NCI-H1694 treated with DMSO at 0.1 percent for 48 hours (cell line): ENCODE data around the gene TUBB4B.

Experiments
- DNase-seq: peaks from one replicate; lab custom pipeline; 2025; lab: John Stamatoyannopoulos, UW

Gene TUBB4B

DNA sequence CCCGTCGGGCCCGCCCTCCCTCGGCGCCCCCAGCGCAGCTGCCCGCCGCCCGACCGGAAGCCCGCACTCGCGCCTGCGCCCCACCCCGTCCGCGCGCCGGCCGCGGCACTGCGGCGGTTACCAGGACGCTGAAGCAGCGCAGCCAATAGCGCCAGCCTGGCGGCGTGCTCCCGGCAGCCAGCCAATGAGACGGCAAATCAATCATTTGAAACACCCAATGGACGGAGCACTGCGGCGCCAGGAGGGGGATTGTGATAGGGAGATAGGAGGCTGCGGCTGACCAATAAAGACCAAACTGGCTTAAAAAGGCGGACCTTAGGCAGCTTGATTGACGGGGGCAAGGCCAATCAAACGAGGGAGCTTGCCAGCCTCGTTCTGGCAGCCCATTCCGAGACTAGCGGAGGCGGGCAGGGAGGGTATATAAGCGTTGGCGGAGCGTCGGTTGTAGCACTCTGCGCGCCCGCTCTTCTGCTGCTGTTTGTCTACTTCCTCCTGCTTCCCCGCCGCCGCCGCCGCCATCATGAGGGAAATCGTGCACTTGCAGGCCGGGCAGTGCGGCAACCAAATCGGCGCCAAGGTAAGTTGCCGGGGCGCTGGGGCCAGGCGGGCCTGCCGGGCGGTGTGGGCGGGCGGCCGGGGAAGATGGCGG lies at the start of gene TUBB4B:
TSS of gene TUBB4B (plus strand) at position 447 of the 649 bp plus-strand sequence. CDS start at position 521, 74 bp downstream.
- DNase-seq: peak; percentile 99

DNA sequence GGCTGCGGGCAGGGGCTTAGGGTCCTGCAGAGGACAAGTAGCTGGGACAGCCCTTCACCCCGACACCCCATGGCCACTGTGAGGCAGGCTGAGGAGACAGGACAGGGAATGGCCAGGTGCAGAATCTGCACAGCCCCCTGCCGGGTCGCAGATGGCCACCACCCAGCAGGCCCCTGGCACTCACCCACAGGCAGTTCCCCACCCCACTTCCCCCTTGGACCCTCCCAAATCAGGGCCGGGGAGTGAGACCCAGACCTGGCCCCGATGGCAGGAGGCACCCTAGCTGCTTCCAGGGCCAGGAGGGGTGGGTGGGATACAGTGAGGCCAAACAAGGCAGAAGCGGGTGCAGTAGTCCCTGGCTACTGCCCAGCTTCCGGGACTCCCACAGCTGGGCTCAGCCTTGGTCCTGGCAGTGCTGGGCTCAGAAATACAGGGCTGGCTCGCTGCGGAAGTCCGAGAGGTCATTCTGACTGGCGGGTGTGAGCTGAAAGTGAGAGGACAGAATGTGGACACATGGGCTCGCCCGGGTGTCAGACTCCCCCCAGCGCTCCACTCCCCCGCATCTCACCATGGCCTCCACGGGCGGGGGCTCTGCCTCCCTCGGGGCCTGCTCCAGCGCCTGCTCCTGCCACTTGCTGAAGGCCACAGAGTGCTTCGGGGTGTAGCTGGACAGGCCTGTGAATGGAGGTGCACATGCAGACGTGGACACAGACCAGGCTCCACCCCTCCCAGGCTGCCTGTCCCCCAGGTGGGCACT lies 49.2 kb upstream of the TUBB4B start:
- no peak for DNase-seq

DNA sequence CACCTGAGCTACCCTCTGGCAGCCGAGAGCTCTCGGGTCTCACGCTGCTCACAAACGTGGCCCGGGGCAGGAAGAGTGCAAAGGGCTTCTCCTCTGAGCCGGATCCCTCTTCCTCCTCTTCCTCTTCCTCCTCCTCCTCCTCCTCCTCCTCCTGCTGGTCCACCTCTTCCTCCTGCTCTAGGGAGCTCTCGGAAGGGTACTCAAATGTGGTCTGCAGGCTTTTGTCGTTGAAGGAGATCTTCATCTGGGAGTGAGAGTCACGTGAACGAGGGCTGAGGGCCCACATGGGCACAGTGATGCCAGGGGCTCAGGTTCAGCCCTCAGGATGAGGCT lies 48.7 kb upstream of the TUBB4B start:
- no peak for DNase-seq

DNA sequence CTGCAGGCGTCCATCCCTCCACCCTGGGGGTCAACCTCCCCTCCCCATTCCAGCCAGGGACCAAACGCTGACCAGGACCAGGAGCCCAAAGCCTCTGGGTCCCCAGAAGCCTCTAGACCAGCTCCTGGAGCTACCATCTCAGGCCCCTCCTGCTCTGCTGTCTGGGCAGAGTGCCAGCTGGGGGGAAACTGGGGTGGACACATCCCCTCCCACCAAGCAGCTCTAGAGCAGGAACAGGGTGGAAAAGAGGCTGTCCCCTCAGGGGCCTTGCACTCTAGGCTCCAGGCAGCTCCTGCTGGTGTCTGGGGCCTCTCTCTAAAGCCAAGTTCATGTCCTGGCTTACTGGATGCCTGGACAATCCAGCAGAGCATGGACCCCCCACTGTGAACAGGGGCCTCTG lies 48.2 kb upstream of the TUBB4B start:
- no peak for DNase-seq

DNA sequence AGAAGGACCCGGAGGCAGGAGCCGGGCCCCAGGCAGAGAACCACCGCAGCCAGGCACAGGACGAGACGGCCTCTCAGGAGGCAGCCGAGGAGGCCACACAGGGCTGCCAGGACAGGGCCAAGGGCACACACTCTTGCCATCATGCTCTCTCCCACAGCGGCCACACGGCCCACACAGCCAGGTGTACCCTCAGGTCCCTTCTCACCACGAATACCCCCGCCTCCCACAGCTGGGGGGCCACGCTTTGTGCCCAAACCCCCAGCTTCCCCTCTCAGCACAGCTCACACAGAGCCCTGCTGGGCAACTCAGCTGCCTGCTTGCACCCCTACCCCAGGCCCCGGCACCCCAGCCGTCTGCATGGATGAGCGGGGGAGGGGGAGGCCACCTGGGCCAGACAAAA lies 47.3 kb upstream of the TUBB4B start:
- DNase-seq: no peak

DNA sequence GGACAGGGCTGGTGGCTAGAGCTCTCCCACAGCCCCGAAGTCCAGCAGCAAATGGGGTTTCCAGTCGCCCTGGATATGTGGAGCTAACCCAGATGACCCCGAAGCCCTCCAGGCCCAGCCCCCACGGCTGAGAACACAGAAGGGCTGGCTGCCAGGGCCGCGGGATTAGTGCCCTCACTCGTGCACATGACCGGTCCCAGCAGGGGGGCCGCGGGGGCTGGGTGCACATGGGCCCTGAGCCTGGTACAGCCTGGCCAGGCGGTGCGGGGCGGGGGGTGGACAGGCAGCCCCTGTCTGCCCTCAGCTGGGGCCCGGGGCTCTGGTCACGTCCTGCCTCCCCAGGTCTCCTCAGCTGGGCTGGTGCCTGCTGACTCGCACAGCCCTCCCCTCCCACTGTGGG lies 46.7 kb upstream of the TUBB4B start:
- DNase-seq: no peak

DNA sequence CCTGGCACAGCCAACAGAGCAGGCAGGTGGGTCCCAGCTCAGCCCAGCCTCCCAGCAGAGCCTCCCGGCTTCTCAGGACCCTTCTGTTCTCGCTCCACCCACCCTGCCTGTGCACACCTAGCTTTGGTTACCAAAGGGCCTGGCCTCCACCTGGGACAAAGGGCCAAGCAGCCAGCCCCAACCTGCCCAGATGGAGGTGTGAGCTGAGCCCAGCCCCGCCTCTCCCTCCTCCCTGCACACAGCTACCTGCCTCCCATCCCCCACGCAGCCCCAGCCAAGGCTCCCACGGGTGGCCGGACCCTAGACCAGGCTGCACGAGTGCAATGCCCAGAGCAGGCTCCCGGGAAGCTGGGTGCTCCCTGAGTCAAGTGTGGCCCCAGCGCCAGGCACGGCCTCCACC lies 46.2 kb upstream of the TUBB4B start:
- DNase-seq: no peak

DNA sequence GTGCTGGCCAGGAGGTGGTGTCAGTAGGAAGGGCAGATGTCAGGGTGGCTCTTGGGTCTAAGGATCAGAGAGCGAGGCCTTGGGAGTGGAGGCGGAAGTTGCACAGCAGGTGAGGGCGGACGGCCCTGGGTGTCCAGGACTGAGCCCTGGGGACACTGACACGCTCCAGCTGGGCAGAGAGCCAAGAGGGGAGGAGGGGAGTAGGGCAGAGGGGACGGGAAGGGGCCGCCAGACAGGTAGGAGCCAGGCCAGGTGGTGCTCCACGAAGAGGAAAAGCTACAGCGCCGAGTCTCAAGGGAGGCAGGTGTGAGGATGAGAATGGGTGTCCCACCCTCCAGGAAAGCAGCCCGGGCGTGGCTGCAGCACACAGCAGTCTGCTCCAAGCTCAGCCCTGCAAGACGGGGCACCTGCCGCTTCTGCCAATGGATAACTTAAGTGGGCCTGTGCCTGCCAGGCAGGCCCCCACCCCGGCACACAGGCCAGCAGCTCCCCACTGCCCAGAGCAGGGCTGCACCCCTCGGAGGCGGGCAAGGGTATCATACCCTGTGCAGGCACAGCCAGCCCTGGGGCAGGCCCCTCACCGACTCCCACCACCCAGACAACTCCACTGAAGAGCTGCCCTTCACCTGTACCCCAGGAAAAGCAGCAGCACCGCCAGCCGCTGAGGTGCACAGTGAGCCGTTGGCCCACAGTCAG lies 45.4 kb upstream of the TUBB4B start:
- DNase-seq: no peak

DNA sequence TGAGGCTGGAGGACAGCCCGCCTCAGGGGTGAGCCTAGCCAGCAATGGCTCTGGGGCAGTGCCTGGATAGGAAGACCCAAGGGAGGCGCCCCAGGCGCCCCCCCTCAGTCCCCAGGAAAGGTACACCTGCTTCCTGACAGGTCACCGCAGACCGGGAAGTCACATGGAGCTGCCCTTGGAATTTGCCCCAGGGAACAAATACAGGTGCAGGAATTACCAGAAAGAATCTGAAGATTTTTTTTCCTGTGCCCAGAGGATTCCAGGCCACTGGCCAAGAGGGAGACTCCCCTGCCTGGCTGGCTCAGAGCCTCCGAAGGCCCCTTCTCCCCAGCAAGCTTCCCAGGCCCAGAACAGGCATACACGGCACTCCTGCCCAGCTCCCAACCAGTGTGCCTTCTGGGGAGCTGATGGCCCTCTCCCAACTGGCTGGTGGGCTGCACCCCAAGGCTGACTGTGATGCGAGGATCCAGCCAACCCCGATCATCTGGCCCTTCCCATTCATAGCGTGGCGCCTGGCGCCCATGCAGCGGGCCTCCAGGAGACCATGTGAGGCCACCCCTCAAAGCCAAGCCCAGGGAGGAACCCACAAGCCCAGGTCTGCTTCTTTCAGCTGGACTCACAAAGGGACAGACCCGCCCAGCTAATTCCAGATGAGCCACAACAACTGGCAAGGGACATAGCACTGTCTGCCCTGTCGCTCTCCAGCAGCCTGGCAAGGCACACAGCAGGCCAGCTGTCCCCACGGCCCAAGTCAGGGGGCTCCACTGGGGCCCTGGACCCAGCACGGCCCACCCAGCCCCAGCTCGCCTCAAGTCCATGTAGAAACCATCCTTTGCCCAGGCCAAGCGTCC lies 42.8 kb upstream of the TUBB4B start:
- no peak for DNase-seq

DNA sequence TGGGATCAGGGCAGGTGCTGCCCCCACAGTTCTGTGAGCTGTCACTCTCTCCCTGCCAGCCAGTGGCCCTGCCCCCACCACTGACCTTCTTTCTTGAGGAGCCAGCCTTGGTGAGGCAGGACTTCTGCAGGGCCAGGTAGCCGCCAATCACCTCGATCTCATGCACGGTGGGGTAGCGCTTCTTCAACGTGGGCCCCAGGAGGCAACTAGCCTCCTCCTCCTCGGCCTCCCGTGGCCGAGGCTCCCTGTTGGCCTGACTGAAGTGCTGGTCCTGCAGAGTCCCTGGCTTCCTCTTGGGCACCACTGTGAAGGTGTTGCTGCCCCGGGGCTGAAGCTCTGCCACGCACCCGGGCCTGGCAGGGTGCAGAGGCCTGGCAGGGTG lies 42.2 kb upstream of the TUBB4B start:
- no peak for DNase-seq

DNA sequence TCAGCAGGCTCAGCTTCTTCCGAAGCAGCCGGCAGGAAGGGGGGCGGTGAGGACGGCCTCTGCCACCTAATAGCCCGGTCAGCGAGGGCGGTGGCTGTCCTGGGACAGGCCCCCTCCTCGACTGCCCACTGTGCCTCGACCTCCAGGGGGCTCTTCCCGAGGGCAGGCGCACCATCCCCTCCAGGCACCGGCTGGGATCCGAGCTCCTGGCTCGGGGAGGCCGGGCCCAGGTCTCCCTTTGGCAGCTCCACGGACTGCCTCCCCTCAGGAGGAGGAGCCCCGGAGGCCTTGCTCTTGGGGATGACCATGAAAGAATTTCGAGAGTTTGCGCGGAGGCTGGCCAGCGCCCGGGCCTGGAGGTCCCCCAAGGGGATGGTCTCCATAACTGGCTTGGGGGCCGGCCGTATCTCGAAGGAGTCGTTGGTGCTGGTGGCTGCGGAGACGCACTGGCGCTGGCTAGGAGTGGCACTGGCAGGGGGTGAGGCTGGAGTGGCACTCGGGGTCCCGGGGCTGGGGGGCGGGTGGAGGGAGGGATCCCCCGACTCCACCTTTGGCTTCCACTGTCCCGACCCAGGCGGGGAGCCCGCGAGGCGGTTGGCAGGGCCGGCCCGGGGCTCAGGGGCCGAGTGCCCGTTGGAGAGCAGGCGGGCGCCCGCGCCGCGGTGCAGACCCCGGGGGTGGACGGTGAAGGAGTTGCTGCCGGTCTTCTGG lies 41.5 kb upstream of the TUBB4B start:
- DNase-seq: no peak

DNA sequence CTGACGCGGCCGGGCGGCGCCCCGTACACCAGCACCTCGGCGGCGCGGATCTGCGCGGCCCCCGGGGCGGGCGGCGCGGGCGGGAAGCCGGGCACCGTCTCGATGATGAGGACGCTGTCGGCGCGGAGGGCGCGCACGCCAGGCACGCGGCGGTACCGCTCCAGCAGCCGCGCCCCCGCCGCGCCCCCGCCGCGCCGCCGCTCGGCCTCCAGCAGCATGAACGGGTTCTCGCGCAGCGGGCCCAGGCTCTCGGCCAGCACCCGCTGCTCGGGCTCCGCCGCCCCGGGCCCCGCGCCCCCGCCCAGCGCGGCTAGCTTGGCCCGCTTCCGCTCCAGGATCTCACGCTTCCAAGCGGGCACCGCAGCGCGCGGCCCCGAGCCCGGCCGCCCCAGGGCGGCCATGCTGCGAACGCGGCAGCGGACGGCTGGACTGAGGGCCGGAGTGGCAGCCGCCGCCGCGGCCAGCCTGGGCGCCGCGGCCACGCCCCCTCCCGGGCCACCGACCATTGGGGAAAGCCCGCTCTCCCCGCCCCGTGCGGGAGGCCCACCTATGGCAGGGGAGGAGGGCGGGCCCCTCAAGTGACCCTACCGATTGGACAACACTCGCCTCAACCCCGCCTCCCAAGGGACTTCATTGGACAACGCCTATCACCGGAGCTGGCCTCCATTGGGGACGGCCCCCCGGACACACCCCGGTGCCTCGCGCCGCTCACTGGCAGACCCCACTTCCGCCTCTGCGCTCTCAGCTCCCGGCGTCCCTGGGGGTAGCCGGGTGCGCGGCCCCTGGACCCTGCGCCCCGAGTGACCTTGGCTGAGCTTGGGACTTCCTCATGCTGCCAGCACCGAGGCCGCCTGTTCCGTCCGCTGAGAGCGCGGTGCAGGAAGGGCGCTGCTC lies 40.5 kb upstream of the TUBB4B start, which contains the start of gene TPRN:
TSS of gene TPRN (minus strand) at position 431 of the 894 bp plus-strand sequence. CDS start at position 401, 30 bp downstream.
- DNase-seq: peak; percentile 94

DNA sequence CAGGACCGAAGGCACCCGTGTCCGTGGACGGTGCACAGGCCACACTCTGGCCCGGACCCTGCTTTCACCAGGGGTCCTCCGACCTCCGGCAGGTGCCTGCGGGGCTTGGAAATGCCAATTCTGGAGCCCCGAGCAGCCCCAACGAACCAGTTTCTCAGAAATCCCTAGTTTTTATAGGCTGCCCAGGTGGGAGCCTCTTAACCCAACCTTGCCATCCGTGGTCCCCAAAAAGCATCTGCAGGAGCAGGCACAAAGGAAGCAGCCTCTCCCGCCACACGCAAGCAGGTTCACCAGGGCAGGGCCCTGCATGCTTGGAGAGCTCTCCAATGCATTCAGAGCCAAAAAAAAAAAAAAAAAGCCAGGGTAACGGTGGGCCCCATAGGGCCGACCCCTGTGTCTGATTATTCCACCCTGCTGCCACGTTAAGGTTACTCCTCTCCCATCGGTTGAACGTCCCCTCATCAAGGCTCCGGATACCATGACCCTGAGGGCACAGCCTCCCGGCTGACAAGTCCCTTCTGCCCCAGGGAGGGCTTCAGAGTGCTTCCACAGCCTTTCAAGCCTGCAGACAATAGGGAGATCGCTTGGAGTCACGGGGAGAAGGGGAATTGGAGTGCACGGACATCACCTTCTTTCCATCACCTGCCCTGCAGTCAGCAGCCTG lies 39.8 kb upstream of the TUBB4B start:
- DNase-seq: no peak

DNA sequence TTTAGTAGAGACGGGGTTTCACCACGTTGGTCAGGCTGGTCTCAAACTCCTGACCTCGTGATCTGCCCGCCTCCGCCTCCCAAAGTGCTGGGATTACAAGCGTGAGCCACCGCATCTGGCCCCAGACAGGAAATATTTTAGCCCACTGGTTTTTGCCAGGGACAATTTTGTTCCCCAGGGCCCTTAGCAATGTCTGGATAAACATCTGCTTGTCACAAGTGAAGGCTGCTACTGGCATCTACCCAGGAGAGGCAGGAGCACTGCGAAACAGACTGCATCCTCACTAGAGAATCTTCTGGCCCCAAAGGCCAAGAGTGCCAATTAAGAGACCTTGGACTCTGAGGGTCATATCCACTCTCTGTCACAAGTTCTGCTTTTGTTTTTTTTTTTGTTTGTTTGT lies 38.1 kb upstream of the TUBB4B start:
- DNase-seq: no peak

DNA sequence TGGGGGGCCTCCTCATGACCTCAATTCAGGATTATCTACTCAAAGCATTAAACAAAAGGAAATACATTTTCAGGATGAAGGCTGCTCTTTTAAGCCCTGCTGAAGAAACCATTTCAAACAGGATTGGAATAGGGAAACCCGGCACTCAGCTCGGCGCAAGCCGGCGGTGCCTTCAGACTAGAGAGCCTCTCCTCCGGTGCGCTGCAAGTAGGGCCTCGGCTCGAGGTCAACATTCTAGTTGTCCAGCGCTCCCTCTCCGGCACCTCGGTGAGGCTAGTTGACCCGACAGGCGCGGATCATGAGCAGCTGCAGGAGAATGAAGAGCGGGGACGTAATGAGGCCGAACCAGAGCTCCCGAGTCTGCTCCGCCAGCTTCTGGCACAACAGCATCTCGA lies 36.4 kb upstream of the TUBB4B start:
- DNase-seq: no peak

DNA sequence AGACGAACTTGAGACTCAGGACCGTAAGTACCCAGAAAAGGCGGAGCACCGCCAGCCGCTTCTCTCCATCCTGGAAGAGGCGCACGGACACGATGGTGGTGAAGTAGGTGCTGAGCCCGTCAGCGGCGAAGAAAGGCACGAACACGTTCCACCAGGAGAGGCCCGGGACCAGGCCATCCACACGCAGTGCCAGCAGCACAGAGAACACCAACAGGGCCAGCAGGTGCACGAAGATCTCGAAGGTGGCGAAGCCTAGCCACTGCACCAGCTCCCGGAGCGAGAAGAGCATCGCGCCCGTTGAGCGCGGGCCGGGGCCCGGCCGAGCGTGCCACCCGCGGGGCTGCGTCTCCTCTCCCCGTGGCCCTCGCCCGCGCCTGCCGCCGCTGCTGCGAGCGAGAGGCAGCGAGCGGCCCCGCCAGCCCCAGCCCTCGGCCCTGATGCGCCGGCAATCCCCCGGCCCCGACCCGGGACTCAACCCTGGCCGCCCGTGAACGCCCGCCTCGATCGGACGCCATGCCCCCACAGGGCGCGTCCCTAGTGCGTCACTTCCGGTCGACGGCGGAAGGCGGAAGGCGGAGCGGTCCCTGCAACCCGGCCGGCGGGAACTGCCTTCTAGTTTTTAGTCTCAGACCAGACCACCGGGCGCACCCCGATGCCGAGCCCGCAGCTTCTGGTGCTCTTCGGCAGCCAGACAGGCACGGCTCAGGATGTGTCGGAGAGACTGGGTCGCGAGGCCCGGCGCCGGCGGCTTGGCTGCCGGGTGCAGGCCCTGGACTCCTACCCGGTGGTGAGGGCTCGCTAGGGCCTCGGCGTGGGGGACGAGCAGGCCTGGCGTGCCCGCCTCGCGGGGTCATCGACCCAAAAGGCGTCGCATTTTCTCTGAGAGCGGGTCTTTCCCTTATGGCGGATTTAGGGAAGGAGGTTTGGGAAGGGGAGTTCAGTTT lies 35.7 kb upstream of the TUBB4B start, which contains the start of the genes NDOR1 and TMEM203:
TSS of gene NDOR1 (plus strand) at position 575 of the 944 bp plus-strand sequence. CDS start at position 653, 78 bp downstream.
TSS of gene TMEM203 (minus strand) at position 523 of the 944 bp plus-strand sequence. CDS start at position 289, 234 bp downstream.
- DNase-seq: peak; percentile 42

DNA sequence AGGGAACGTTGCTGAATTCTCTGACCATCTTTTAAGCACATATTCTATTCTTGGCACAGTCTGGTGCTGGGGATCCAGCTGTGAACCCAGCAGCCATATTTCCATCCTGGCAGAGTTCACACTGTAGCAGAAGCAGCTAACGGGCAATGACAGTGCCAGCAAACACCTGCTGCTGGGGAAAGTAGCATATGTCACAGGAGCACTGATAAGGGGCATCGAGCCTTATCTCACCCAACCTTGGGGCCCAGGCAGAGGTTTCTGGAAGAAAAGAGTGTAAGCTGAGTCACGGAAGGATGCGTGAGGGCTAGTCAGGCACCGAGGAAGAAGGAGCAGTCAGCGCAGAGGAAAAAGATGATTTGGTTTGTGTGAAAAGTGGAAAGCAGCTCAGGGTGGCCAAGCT lies 34.5 kb upstream of the TUBB4B start:
- no peak for DNase-seq

DNA sequence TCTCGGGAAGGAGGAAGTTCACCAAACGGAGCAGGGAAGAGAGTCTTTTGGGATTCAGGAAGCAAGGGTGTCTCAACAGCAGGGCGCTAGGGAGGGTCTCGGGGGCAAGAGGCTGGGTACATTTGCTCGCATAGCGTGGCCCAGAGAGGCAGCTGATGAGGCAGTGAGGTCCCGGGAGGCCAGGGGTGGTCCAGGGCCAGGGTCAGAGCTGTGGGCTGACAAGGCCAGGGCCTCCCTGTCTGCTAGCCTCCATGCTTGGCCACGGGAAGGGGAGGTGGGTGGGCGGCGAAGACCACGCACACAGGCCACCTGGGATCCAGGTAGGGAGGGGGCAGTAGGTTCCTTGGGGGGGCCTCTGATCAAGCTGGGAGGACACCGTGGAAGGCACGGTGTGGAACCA lies 29.6 kb upstream of the TUBB4B start:
- no peak for DNase-seq

DNA sequence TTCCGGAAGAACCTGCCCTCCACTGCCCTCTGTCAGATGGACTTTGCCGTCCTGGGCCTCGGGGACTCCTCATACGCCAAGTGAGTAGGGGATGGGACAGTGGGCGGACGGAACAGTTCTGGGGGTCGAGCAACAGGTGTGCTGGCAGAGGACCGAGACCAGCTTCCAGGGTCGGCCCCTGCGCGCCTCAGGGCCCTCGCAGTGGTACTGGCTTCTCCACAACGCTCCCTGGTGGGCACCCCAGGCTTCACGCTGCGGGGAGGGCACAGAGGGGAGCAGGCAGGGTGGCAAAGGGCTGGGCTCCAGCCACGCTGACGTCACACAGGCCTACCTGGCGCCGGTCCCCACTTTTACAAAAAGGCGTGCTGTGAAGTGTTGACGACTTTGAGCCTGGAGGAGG lies 28.6 kb upstream of the TUBB4B start:
- DNase-seq: no peak
